ENCODE measurements around the gene AP4B1. TPM values are rescaled to one million over a fixed set of nuclear protein-coding genes. Genes with fewer than 3 reads are reported as not detected.

AP4B1 gene
- total RNA-seq, 1 donor from 2014 or later = 17.0 TPM

- ATAC-seq = no peak
These were observed 12.9 kb downstream of the AP4B1 start for GRCh38 chr1:113891631-113892220.

- ATAC-seq = no peak
These were observed 13.8 kb downstream of the AP4B1 start for GRCh38 chr1:113890816-113891215.

GRCh38 chr1:113887402-113888175 is 17.0 kb downstream of the AP4B1 start, which contains the start of gene BCL2L15:
BCL2L15 (minus strand) TSS chr1:113887581; CDS start chr1:113887375, 206 bp downstream.
- ATAC-seq = peak; percentile 45

GRCh38 chr1:113886417-113887401 is 17.9 kb downstream of the AP4B1 start:
- ATAC-seq = peak; percentile 44

GRCh38 chr1:113881661-113882060 is 22.9 kb downstream of the AP4B1 start:
- no peak for ATAC-seq

- no peak for ATAC-seq
These were observed 24.9 kb downstream of the AP4B1 start for GRCh38 chr1:113879739-113880038.

- no peak for ATAC-seq
These were observed 28.4 kb downstream of the AP4B1 start for GRCh38 chr1:113876176-113876575.

- ATAC-seq = no peak
These were observed 28.9 kb downstream of the AP4B1 start for GRCh38 chr1:113875714-113876113.

- peak; percentile 73 for ATAC-seq
These were observed 30.4 kb downstream of the AP4B1 start for GRCh38 chr1:113874012-113874879.

GRCh38 chr1:113872219-113872935 is 32.2 kb downstream of the AP4B1 start:
- no peak for ATAC-seq

- peak; percentile 83 for ATAC-seq
These were observed 32.9 kb downstream of the AP4B1 start, which contains the start of gene PTPN22 for GRCh38 chr1:113871597-113872113. PTPN22 (minus strand) TSS chr1:113871712.

- no peak for ATAC-seq
These were observed 33.8 kb downstream of the AP4B1 start for GRCh38 chr1:113870778-113871177.

GRCh38 chr1:113868387-113869083 is 36.1 kb downstream of the AP4B1 start:
- peak; percentile 50 for ATAC-seq

GRCh38 chr1:113861641-113862040 is 43.0 kb downstream of the AP4B1 start:
- no peak for ATAC-seq

GRCh38 chr1:113860891-113861290 is 43.7 kb downstream of the AP4B1 start:
- no peak for ATAC-seq

- no peak for ATAC-seq
These were observed 45.0 kb downstream of the AP4B1 start for GRCh38 chr1:113859478-113860175.

GRCh38 chr1:113858982-113859381 is 45.6 kb downstream of the AP4B1 start:
- no peak for ATAC-seq

GRCh38 chr1:113858418-113858817 is 46.2 kb downstream of the AP4B1 start:
- no peak for ATAC-seq

- no peak for ATAC-seq
These were observed 46.8 kb downstream of the AP4B1 start for GRCh38 chr1:113857776-113858175.

- ATAC-seq = no peak
These were observed 48.2 kb downstream of the AP4B1 start for GRCh38 chr1:113856401-113856790.

Data from esophagus mucosa (tissue), 1 donor.